COLO668 (cell line): ENCODE data around the gene SLIT3.

Source experiments
- DNase-seq: peaks from one replicate; lab custom pipeline; 2025; ENCODE audit not compliant: unreplicated experiment; lab: John Stamatoyannopoulos, UW

SLIT3 gene

DNA sequence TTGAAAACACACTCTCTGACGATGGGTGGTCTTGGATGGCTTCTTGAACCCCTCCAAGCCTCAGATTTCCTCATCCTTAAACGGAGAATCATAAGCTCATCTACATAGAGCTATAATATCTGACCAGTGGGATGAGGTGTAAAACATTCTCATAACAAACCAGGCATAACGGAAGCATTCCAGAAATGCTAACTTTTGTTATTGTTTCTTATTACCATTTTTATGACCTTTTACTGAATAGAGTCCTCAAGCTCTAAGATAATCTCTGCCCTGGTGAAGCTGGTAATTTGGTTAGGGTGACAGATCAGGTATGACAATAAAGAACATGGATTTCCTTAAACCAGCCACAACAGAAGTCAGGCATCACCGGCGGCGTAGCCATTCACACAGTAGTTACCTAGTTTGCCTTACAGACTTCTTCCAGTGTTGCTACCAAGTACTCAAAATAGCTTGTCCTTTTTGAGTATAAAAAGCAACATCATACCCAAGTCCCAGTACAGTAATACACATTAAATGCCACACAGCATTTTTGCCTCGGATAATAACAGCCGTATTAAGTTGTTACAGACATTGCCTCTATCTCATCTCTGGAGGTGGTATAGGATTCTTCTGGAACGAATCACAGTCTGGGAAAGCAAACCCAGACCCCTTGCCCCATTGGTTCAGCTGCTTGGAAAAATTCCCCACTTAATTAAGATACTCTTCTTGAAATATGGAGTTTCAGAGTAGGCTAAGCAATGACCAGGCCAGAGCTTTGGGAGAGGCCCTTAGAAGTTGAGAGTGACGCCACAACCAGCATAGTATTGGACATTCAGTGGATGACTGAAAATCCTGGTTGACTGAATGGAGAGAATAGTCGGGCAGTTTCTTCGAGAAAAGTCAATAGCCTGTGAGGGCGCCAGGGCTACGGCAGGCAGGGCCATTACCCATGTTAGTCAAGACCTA is 252.5 kb downstream of the SLIT3 start:
- no peak for DNase-seq

DNA sequence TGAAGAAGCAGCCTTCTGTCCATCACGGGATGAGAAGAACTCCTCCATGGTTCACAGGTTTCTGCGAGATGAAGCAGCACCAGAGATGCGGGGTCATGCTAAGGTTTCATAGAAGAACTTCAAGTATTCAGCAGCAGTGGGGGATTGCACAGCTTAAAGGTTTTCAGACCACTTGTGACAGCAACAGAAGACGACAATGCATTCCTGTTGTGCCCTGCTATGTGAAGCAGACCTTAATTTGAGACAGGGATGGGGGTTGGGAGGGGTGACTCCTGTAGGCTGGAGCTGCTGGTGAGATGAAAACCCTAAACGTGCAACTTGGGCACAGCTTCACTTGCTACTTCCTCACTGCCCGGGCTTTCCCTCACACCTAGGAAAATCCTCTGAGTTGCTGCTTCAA is 256.0 kb downstream of the SLIT3 start:
- DNase-seq = no peak

DNA sequence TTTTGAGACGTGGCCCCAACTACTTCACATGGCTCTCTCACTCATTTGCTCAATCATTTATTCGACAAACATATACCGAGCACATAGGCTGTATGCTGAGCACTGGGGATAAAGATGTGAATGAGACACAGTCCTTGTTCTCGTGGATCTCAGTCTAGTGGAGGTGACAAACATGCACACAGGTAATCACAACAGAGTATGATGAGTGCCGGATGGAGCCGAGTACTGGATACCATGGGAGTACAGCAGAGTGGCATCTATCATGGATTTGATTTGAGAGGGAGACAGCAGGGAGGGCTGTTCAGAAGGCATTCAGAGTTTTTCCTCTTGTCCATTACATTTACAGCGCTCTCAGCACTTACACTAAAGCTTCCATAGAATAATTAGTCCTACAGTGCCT is 259.8 kb downstream of the SLIT3 start:
- no peak for DNase-seq

DNA sequence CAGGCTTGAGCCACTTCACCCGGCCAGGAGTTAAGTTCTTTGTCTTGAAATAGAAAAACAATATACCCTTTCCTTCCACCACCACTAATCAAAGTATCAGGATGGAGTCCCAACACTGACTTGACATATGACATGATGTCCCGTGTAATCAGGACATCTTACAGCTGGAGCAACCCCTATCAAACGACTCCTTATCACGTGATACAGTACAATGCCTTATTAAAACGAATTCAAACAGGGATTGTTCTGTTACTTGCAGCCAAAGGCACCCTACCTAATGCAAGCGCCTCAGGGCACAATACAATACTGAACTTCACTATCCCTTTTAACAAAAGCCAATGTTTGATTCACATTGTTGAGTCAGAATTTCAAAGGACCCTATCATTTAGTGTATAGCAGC is 261.3 kb downstream of the SLIT3 start:
- no peak for DNase-seq

DNA sequence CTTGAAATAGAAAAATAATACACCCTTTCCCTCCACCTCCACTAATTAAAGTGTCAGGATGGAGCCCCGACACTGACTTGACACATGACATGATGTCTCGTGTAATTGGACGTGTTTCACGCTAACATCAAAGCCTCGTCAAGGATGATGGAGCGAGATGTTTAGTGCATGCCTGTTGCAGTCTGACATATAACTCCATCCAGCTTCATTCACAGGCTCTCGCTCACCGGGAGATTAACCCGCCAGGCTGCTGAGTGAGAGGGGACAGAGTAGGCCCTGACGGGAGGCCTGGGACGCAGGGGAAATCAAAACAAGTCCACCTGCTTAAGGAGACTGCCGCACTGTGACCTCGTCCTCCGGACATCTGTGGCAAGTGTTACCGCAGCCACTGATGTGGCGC is 263.5 kb downstream of the SLIT3 start:
- no peak for DNase-seq

DNA sequence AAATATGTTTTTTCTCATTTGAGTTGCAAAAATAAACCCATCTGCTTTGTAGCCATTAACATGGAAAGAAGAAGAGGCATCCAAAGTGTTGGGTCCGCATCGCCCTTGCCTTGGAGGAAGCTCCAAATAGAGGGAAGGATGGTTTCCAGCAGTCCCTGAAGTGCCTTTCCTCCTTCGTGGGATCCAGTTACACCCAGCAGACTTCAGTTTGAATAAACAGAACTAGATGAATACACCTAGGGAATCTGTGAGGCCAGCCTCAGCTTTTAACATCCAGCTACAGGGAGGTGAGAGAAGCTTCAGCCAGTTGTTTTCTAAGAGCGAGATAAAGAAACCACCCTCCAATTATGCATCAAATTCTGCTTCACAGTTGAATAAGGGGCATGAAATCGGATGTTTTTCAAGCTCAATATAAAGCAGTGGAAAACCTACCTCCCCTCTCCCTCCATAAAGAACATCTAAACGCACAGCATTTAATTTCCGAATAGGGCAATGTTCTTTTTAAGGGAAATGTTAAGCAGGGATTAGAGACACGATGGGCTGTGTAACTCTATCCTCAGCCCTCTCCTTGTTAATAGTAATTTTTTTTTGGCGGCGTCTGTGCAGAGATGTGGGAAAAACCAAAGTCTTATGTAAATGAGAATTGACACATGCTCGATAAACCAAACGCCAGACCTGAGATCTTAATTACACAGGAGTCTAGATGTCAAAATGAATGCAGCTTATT is 264.7 kb downstream of the SLIT3 start:
- no peak for DNase-seq

DNA sequence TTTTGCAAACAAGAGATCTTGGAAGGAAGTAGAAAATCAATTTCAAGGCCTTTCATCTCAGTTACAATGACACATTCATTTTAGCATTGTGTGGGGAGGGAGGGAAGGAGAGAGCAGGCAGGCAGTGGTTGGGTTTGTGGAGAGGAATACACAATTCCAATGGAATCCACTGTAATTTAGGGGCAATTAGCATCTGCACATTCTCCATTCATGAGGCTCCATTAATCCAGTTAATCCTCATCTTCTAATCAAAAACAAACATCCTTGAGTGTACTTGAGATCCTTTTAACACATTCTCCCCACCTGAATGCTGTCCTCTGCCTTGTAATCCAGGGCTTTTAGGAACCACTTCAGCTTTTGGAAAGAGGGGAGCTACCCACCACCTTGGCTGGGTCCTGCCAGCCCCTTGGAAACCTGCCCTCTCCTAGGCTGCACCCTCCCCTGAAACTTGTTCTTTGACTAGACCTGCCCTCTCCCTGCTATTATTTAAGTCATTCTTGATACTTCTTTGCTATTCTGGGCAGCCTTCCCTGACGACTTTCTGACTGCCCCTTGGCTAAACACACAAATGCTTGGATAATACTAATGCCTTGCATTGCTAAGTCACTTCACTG is 271.2 kb downstream of the SLIT3 start:
- DNase-seq = no peak

DNA sequence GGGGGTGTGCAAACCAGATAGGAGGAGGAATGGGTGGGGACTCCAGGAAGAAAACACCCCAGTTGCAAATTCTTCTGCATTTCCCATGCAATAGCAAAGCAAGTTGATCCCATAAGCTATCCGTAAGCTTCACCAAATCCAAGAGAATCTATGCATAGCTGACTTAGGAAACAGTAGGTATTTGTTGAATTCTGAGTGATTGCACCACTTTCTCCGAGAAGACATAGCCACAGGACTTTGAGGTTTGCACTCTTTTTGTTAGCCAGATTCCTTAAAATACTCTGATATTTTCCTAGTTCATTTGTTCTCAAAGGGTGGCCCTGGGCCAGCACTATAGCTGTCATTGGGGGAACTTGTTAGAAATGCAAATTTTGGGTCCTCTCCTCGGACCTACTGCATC is 271.9 kb downstream of the SLIT3 start:
- no peak for DNase-seq

DNA sequence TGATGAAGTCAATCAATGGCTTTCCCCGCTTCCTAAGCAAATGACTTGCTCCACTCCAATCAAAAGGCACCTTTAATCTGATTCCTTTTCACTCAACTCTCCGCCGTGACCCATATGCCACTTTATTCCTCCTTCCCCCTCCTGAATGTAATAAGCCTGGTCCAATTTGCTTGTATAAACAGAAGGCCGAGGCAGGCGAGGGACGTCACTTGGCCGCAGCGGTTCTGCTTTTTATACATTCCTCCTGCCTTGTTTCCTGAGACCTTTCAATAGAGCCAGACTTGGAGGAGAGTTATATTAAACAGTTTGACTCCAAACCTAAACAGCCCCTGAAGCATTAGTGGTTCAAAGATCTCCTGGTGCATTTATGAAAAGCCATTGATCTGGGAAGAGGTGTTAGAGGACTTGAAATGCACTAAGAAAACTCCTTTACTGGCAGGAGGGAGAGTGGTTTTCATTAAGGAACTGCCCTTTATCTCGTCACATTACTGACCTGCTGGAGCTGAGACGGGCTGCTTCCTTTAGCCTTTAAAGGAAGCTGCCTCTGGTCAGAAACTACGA is 273.4 kb downstream of the SLIT3 start:
- no peak for DNase-seq

DNA sequence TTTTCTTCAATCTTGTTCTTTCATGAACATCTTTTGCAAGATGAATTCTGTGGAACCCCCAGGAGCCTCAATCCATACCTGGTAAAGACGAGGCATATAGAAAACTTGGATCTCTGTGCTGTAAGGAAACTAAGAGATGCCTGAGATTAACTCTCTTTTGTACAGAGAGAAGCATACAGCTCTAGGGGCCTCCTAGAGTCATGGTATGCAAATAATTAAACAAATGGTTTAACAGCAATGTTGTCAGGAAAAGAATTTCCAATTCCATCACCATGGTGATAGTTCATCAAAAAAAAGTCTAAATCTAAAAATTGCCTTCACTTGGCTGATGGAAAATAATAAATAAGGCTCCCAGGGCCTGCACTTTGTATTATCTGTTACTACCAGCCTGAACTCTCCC is 275.4 kb downstream of the SLIT3 start:
- no peak for DNase-seq

DNA sequence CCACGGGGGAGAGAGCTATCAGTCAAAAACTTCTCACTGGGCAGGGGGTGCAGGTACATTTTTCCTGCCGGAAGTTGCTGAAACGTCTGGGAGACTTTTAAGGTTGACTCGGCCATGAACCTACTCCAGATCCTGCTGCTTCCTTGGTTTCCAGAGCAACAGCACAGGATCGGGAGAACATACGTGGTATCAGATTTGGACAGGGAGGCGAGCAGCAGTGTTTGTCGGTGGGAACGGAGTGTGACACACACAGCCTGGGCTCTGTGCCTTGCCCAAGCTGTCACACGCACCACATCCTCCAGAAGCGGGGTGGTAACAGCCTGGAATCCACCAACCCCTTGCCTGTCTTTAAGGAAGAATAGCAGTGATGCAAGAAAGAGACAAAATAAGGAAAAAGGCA is 276.5 kb downstream of the SLIT3 start:
- no peak for DNase-seq

DNA sequence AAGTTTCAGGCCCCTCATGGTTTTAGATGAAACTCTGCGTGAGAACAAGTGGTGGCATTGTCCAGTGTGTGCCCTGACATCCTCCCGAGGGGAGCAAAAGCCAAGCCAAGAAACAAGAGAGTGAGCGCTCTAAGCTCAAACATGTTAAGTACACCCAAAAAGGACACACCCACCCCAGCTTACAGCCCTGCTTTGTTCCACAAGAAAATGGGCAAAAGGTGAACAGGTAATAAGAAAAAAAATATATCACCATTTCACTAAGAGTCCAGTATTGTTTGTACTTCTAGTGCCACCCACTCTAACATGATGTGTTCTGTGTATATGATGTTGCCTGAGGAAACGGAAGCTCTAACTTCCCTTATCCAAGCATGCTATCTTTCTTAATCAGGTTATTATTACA is 278.2 kb downstream of the SLIT3 start:
- no peak for DNase-seq

DNA sequence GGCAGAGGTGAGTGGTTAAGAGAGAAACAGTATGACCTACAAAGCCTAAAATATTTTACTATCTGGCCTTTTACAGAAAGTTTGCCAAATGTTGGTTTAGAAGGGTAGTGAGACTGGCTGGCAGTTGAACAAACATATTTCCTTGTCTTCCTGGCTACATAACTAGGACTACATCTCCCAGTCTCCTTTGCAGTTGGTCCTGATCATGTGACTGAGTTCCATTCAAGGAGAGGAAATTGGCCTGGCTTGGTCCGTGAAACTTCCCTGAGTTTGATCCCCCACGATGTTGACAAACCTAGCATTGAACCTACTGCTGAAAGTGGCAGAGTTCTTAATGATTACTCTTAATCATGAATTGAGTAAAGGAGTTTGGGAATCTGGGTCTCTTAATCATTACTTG is 280.8 kb downstream of the SLIT3 start:
- no peak for DNase-seq

DNA sequence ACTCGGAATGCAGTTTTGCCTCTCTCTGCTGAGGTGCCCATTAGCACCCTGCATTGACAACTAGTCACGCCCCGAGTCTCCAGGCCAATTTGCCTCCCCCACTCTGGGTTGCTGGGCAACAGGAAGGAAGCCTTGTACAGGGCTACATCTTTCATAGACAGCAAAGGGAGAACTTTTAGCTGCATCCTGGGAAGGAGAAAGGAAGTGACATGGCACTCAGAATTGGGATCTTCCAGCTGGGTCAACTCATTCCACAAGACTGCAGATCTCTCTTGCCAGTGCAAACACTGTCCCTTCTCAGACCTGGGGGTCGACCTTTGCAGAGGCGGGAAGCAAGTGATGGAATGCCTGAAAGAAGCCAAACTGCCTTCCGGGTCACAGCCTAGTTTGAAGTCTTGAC is 282.0 kb downstream of the SLIT3 start:
- no peak for DNase-seq

DNA sequence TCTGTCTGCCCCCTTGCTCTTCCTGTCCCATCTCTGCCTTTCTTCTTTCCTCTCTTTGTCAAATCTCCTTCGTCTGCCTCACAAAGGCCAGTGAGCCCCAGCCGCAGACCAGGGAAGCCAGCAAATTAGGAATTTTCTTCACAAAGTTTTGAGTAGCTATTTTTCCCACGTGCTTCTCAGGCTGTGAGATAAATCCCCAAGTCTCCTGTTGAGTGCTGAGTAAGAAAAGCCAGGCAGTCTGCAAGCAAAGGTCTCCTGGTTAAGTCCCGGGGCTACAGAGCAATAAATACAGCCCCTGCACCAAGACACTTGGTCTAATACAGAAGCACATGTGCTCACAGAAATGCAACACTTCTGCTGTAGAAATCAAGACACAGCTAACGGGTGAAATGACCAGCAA is 284.9 kb downstream of the SLIT3 start:
- DNase-seq = no peak

DNA sequence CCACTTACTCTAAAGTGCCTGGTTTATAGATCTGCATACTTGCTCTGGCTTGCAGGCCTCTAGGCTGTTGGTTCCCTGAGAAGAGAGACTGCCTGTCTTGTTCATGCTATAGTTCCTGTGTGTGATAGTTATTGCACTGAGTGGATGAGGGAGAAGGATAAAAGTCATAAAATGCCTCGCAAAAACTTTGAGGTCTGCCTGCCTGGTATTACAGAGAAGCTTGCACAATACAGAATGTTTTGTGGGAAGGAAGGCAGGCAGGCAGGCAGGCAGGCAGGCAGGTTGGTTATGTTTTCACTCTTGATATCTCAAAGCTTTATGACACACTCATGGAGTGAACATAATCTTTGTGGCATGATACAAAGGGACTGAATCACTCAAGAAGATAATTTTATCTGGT is 287.1 kb downstream of the SLIT3 start:
- DNase-seq = no peak

DNA sequence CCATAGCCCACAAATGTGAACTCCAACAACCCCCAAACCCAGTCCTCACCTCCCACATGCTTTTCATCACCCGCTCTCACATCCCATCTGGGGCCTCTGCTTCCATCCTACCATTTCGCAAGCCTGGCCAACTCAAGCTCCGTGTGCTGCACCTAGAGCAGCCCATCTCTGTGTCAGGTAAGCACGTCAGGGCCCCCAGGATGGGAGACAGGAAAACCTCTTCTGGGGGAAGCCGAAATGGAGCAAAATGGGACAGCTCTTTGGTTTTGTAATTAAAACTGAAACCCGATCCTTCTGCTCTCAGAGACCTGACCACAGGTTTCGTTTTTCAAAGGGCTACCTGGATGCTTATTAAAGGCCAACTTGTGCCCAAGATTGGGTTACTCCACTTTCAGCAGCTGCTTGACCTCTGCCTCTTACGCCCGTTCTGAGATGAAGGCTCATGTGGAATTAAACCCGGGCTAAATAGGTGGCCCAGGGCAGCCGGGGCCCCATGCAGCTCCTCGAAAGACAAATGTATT is 287.7 kb downstream of the SLIT3 start:
- DNase-seq = no peak

DNA sequence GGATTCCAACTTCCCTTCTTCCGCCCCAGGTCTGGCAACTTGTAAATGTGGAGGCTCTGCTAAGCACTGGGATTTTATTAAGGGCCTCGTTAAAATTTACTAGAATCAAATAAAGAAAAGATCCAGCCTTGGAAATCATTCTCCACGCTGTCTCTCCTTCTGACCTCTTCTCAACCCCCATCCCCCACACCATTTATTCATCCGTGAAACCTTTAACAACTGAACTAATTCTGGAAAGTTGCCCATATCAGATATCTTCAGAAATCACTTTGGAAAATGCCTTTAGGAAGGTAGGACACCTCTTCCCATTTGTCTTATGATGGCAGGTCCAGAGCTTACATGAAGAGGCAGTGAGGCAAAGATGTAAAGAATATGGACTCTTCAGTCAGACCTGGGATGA is 288.5 kb downstream of the SLIT3 start:
- no peak for DNase-seq

DNA sequence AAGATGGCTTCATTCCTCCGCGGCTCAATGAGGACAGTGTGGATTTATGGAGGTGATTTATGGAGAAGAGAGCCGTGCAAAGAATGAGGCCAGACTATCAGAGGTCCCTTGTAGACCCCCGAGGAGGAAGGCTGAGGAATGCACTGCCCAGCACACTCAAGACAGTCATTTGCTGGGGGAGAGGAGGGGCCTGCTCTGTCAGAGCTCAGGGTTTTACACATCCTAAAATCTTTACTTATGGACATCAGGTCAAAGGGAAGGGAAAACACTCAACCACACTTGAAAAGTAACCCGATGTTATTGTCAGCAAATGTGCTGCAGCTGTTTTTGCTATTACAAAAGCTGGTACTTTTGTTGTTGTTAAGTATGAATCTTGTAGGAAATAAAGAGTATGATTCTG is 289.5 kb downstream of the SLIT3 start:
- DNase-seq = no peak

DNA sequence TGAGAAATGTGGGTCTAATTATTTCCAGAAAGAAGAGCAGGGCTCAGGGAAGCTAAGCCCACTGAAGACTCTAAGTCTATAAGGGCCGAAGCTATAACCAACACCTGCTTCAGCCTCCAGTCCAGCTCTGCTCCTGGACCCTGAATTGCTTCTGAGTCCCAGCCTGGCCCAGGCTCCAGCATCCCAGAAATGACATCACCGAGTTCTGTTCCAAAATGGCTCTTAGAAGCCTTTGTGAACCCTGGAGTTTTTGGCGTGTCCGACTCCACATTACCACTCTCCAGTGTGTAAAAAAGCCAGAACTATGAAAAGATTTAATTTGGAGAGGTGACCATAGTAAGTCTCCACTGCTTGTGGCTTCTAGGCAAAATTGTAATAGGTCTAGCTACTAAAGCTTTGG is 289.9 kb downstream of the SLIT3 start:
- DNase-seq = no peak

DNA sequence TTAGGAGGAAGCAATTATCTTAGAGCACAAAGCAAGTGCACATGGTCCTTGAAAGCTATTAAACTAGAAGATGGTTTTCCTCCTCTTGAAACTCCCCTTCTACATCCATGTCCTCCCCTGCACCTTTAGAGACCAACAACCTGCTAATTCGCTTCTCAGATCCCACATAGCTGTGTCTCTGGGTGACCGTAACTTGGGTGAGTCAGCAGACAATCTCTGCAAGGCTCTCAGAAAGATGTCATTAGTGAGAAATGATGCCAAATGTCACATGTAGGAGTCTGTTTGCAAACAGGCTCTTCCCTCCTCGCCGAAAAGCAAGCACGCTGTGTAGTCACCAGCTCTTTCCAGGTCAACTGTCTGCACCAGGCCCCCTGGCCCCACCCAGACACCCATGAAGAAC is 291.8 kb downstream of the SLIT3 start:
- DNase-seq = no peak
